ENCODE data around the gene TRAF3IP1. TPM values are rescaled to one million over a fixed set of nuclear protein-coding genes. Genes with fewer than 3 reads are reported as not detected.

TRAF3IP1 gene
- total and polyA plus RNA-seq, 8 donors = 4.7 to 10.3 (median 6.9) TPM

DNA sequence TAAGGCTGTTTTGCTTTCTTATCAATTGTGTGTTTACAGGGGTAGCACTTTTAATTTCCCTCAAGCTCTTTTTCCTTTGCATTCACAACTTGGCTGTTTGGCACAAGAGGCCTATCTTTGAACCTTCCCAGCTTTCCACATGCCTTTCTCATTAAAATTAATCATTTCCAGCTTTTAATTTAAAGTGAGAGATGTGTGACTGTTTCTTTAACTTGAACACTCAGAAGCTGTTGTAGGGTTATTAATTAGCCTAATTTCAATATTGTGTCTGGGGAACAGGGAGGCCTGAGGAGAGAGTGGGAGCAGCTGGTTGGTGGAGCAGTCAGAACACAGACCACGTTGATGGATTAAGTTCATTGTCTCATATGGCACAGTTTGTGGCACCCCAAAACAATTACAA, 111.1 kb downstream of the TRAF3IP1 start:
- H3K4me3 ChIP-seq = no peak overlapping the region
- 43 to 49% methylated on average over 1 of the region's 1 CpG for WGBS, 2 donors
- no peaks in the 10 kb centered on the region for H3K9me3 ChIP-seq
- no peak for DNase-seq
- ATAC-seq = no peak
- no peak overlapping the region for H3K27ac ChIP-seq
- peaks cover 8 to 14% (median 14%) of the 10 kb centered on the region in 3 donors for H3K4me1 ChIP-seq
- TF ChIP-seq, protein P1, sequence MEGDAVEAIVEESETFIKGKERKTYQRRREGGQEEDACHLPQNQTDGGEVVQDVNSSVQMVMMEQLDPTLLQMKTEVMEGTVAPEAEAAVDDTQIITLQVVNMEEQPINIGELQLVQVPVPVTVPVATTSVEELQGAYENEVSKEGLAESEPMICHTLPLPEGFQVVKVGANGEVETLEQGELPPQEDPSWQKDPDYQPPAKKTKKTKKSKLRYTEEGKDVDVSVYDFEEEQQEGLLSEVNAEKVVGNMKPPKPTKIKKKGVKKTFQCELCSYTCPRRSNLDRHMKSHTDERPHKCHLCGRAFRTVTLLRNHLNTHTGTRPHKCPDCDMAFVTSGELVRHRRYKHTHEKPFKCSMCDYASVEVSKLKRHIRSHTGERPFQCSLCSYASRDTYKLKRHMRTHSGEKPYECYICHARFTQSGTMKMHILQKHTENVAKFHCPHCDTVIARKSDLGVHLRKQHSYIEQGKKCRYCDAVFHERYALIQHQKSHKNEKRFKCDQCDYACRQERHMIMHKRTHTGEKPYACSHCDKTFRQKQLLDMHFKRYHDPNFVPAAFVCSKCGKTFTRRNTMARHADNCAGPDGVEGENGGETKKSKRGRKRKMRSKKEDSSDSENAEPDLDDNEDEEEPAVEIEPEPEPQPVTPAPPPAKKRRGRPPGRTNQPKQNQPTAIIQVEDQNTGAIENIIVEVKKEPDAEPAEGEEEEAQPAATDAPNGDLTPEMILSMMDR (IDR thresholded peaks at IDR 0.05) = no peak
- H3K27me3 ChIP-seq = no peaks in the 10 kb centered on the region
- peaks cover 0 to 28% (median 0%) of the 10 kb centered on the region in 3 donors for H3K36me3 ChIP-seq
- intact Hi-C loops (cut with DNase I) = no loop called here
- no peak for FAIRE-seq

DNA sequence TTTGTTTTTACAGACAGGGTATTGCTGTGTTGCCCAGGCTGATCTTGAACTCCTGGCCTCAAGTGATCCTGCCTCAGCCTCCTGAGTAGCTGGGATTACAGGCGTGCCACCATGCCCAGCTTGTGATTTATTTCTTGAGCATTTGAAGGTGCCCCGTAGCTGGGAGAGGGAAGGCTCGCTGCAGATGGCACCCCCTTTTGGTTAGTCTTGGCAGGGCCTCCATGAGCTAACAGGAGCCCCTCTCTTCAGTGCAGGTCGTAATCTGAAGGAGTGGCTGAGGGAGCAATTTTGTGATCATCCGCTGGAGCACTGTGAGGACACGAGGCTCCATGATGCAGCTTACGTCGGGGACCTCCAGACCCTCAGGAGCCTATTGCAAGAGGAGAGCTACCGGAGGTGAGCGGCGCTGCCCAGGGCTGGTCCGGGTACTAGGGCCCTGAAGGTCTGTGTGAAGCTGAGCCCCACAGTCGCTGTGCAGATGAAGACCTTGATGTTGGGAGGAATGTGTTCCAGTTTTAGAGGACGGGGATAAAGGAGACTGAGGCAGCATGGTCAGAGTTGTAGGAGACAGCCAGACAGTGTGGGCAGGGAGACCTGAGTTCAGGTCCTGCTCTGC, 113.1 kb downstream of the TRAF3IP1 start:
- H3K4me3 ChIP-seq = no peak overlapping the region
- ATAC-seq (no peak), DNase-seq (no peak), FAIRE-seq (no peak)
- TF ChIP-seq, protein P1 (IDR thresholded peaks at IDR 0.05) = no peak
- peaks cover 0 to 29% (median 0%) of the 10 kb centered on the region in 3 donors for H3K36me3 ChIP-seq
- no peaks in the 10 kb centered on the region for H3K27me3 ChIP-seq
- intact Hi-C loops (cut with DNase I) = no loop called here
- no peak overlapping the region for H3K27ac ChIP-seq
- H3K9me3 ChIP-seq = no peaks in the 10 kb centered on the region
- WGBS, 2 donors = 94 to 96% methylated on average over 14 of the region's 14 CpGs
- peaks cover 4 to 8% (median 7%) of the 10 kb centered on the region in 3 donors for H3K4me1 ChIP-seq

DNA sequence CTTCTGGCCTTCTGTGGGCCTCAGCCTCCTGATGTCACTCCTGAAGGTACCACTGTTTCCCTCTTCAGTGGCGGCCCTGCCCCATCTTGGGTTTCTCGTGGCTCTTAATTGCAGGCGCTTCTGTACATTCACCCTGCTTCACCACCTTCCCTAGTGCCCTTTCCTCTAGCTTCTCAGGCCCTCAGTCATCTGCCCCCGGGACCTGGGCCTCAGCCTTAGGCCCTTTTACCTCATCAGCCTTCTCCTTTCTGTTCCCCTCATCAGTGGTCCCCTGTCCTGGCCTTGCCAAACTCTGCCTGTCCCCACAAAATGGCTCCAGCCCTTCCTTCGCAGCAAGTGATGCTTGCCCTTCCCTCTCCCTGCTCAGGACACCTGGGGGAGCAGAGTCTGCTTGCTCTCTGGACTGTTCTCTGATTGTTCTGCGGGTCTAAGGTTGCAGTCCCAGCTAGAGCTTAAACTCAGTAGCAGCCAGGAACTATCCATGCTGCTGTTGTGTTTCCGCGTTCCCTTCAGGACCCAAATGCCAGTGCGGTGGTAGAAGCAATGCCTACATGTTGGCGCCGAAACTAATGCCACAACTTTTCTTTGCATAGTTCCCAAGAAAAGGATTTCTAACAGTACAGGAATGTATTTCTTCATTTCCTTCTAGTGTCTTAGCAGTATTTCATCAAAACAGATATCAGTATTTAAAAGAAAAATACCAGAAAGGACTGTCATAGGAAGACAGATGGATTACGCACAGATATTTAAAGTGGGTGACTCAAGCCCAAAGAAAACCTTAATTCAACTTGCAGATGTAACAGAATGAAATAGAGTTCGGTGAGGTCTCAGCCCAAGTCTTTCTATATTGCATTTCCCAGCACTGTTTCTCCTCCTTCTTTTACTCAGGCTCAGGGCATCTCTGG, 113.9 kb downstream of the TRAF3IP1 start:
- DNase-seq (no peak), FAIRE-seq (no peak), ATAC-seq (no peak)
- Histone ChIP-seq H3K9me3 (no peaks in the 10 kb centered on the region), H3K36me3 (peaks cover 0 to 29% (median 0%) of the 10 kb centered on the region in 3 donors), H3K4me1 (peaks cover 0 to 8% (median 6%) of the 10 kb centered on the region in 3 donors), H3K4me3 (no peak overlapping the region), H3K27me3 (no peaks in the 10 kb centered on the region), H3K27ac (no peak overlapping the region)
- 91 to 95% methylated on average over 13 of the region's 13 CpGs for WGBS, 2 donors
- intact Hi-C loops (cut with DNase I) = no loop called here
- TF ChIP-seq, protein P1 (IDR thresholded peaks at IDR 0.05) = no peak

DNA sequence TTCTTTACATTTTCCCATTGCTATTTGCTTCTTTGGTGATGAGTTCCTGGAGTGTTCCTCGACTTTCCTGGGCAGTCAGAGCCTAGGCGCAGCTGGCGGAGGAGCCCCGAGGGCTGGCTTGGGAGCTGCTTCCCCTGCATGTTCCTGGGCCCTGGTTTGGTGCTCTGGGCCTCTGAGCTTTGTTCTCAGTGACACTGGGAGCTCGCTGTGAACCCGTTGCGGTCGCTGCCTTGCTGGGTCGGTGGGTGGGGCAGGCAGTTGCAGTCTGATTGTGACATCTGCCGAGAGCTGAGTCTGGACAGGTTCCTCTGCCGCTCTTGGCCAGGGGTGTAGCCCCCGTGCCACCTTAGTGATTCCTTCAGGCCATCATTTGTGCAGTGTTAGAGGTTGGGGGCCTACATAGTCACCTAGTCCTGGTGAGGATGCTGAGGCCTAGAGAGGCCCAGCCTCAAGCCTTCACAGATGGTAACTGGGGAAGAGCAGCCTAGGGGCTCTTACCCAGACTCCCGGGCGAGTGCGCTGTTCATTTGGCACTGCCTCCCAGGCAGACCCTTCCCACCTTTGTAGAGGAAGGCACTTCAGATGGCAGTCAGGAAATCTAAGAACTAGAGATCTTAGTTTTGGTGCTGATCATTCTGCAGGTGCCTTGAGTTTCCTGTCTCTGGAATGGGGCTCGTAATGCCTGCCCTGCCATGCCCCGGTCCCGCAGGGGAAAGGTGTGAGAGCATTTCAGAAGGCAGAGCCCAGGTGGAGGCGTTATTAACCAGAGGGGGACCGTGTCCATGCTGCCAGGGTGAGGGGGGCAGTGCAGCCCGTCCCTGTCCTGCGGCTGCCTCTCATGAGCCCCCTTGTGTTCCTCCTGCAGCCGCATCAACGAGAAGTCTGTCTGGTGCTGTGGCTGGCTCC, 114.8 kb downstream of the TRAF3IP1 start:
- ATAC-seq (no peak), FAIRE-seq (no peak), DNase-seq (no peak)
- no peaks in the 10 kb centered on the region for H3K27me3 ChIP-seq
- intact Hi-C loops (cut with DNase I) = no loop called here
- no peak overlapping the region for H3K4me3 ChIP-seq
- peaks cover 0 to 29% (median 0%) of the 10 kb centered on the region in 3 donors for H3K36me3 ChIP-seq
- no peak overlapping the region for H3K27ac ChIP-seq
- H3K9me3 ChIP-seq = no peaks in the 10 kb centered on the region
- H3K4me1 ChIP-seq = peaks cover 0 to 8% (median 6%) of the 10 kb centered on the region in 3 donors
- WGBS, 2 donors = 92 to 94% methylated on average over 24 of the region's 24 CpGs
- TF ChIP-seq, protein P1 (IDR thresholded peaks at IDR 0.05) = no peak

Measured in pancreas (tissue), 10 donors.